ENCODE data around the gene NUBPL.
"Not testable (repeated sequence)": the region's sequence is repeated elsewhere in the genome, so short reads cannot be mapped to it uniquely, and the experiment has no call there.

NUBPL gene

DNA sequence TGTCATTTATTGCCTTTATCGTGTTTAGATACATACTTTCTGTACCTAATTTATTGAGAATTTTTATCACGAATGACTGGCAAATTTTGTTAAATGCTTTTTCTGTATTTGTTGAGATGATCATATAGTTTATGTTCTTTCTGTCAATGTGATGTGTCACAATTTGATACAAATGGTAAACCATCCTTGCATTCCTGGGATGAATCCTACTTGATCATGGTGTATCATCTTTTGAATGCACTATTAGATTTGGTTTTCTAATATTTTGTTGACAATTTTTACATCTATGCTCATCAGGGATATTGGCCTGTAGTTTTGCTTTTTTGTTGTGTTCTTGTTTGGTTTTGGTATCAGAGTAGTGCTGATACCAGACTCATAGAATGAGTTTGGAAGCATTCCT lies 185.1 kb downstream of the NUBPL start:
- H3K27ac ChIP-seq (ENCODE audit: low read depth, low read length): no peak overlapping the region
- WGBS: 92% methylated on average over 1 of the region's 2 CpGs

GRCh38 chr14:31749275-31749674 lies 188.1 kb downstream of the NUBPL start:
- no peaks in the 10 kb centered on the region for H3K4me1 ChIP-seq (ENCODE audit: insufficient read depth, low read length)
- 70% methylated on average over 2 of the region's 3 CpGs for WGBS
- no peaks in the 10 kb centered on the region for H3K36me3 ChIP-seq (ENCODE audit: insufficient read depth, low read length)
- peaks cover 20% of the 10 kb centered on the region; the same call in 1 of the 2 replicates for H3K9me3 ChIP-seq (ENCODE audit: insufficient read depth, low read depth, low read length)
- H3K4me3 ChIP-seq (ENCODE audit: low read length): no peak overlapping the region
- no peak overlapping the region for H3K9ac ChIP-seq (ENCODE audit: low read depth, low read length)
- no peaks in the 10 kb centered on the region for H3K27me3 ChIP-seq (ENCODE audit: insufficient read depth, low read length)
- H3K27ac ChIP-seq (ENCODE audit: low read depth, low read length): no peak overlapping the region

More for the DNA sequence above, 185.1 kb downstream of the NUBPL start:
- Histone ChIP-seq H3K9me3 (ENCODE audit: insufficient read depth, low read depth, low read length) (peaks cover 20% of the 10 kb centered on the region; the same call in 1 of the 2 replicates), H3K9ac (ENCODE audit: low read depth, low read length) (no peak overlapping the region), H3K36me3 (ENCODE audit: insufficient read depth, low read length) (no peaks in the 10 kb centered on the region), H3K4me3 (ENCODE audit: low read length) (no peak overlapping the region), H3K27me3 (ENCODE audit: insufficient read depth, low read length) (no peaks in the 10 kb centered on the region), H3K4me1 (ENCODE audit: insufficient read depth, low read length) (no peaks in the 10 kb centered on the region)

DNA sequence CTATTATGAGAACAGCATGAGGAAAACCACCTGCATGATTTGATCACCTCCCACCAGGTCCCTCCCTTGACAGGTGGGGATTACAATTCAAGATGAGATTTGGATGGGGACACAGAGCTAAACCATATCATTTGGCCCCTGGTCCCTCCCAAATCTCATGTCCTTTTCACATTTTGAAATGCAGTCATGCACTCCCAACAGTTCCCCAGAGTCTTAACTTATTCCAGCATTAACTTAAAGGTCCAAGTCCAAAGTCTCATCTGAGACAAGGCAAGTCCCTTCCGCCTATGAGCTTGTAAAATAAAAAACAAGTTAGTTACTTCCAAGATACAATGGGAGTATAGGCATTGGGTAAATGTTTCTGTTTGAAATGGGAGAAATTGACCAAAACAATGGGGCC lies 189.8 kb downstream of the NUBPL start:
- H3K36me3 ChIP-seq (ENCODE audit: insufficient read depth, low read length); H3K27ac ChIP-seq (ENCODE audit: low read depth, low read length); H3K9ac ChIP-seq (ENCODE audit: low read depth, low read length); H3K4me1 ChIP-seq (ENCODE audit: insufficient read depth, low read length); H3K4me3 ChIP-seq (ENCODE audit: low read length); H3K27me3 ChIP-seq (ENCODE audit: insufficient read depth, low read length): not testable (repeated sequence)
- WGBS: 91% methylated on average over 1 of the region's 1 CpG
- peaks cover 20% of the 10 kb centered on the region; the same call in 1 of the 2 replicates for H3K9me3 ChIP-seq (ENCODE audit: insufficient read depth, low read depth, low read length)

- Histone ChIP-seq H3K36me3 (ENCODE audit: insufficient read depth, low read length) (no peaks in the 10 kb centered on the region), H3K9ac (ENCODE audit: low read depth, low read length) (no peak overlapping the region), H3K27ac (ENCODE audit: low read depth, low read length) (no peak overlapping the region), H3K4me1 (ENCODE audit: insufficient read depth, low read length) (no peaks in the 10 kb centered on the region), H3K27me3 (ENCODE audit: insufficient read depth, low read length) (no peaks in the 10 kb centered on the region), H3K4me3 (ENCODE audit: low read length) (no peak overlapping the region), H3K9me3 (ENCODE audit: insufficient read depth, low read depth, low read length) (peaks cover 13% of the 10 kb centered on the region; the same call in 1 of the 2 replicates)
- 98% methylated on average over 4 of the region's 4 CpGs for WGBS
Measured at GRCh38 chr14:31752867-31753661, 191.9 kb downstream of the NUBPL start.

DNA sequence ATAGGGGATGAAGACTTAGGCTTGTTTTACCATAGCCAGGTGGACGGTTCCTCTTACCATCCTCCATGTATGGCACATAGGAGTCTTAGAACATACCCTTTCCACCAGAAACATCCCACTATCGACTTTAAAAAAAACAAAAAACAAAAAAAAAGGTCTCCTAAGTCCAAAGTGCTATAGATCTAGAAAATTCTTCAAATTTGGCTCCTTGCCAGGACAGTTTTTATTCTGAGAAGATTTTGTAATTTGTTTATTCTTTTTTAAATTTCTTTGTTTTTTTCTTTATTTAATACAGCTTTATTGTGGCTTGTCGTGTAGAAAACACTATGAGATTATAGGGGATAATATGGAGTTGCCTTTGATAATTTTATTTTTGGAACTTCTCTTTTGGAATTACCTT lies 197.7 kb downstream of the NUBPL start:
- WGBS: 57% methylated on average over 3 of the region's 3 CpGs
- no peak overlapping the region for H3K27ac ChIP-seq (ENCODE audit: low read depth, low read length)
- no peaks in the 10 kb centered on the region for H3K36me3 ChIP-seq (ENCODE audit: insufficient read depth, low read length)
- H3K27me3 ChIP-seq (ENCODE audit: insufficient read depth, low read length): no peaks in the 10 kb centered on the region
- no peak overlapping the region for H3K9ac ChIP-seq (ENCODE audit: low read depth, low read length)
- H3K9me3 ChIP-seq (ENCODE audit: insufficient read depth, low read depth, low read length): no peaks in the 10 kb centered on the region
- H3K4me3 ChIP-seq (ENCODE audit: low read length): no peak overlapping the region
- no peaks in the 10 kb centered on the region for H3K4me1 ChIP-seq (ENCODE audit: insufficient read depth, low read length)

GRCh38 chr14:31760277-31760676 lies 199.1 kb downstream of the NUBPL start:
- no peak overlapping the region for H3K4me3 ChIP-seq (ENCODE audit: low read length)
- WGBS: 45% methylated on average over 2 of the region's 3 CpGs
- H3K4me1 ChIP-seq (ENCODE audit: insufficient read depth, low read length): no peaks in the 10 kb centered on the region
- no peaks in the 10 kb centered on the region for H3K36me3 ChIP-seq (ENCODE audit: insufficient read depth, low read length)
- no peak overlapping the region for H3K9ac ChIP-seq (ENCODE audit: low read depth, low read length)
- no peaks in the 10 kb centered on the region for H3K27me3 ChIP-seq (ENCODE audit: insufficient read depth, low read length)
- H3K27ac ChIP-seq (ENCODE audit: low read depth, low read length): no peak overlapping the region
- no peaks in the 10 kb centered on the region for H3K9me3 ChIP-seq (ENCODE audit: insufficient read depth, low read depth, low read length)

DNA sequence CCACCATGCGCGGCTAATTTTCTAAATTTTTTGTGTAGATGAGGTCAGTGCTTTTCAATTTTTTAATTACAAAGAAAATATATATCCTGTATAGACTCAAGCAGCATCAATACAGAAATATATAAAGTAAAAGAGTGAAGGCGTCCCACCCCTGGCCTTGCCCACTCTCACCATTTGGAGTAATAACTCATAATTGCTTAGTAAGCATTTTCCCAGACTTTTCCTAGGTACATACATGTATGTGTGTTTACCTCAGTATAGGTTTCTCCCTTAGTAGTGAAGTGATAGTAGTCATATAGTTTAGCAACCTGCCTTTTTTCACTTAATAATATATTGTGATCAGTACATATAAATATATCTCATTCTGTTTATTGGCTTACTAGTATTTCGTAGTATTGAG lies 200.1 kb downstream of the NUBPL start:
- Histone ChIP-seq H3K9me3 (ENCODE audit: insufficient read depth, low read depth, low read length) (no peaks in the 10 kb centered on the region), H3K9ac (ENCODE audit: low read depth, low read length) (no peak overlapping the region), H3K4me3 (ENCODE audit: low read length) (no peak overlapping the region), H3K4me1 (ENCODE audit: insufficient read depth, low read length) (no peaks in the 10 kb centered on the region), H3K36me3 (ENCODE audit: insufficient read depth, low read length) (no peaks in the 10 kb centered on the region), H3K27ac (ENCODE audit: low read depth, low read length) (no peak overlapping the region), H3K27me3 (ENCODE audit: insufficient read depth, low read length) (no peaks in the 10 kb centered on the region)
- WGBS: no CpG with 5 or more reads among the region's 4 CpGs

GRCh38 chr14:31763041-31763440 lies 201.8 kb downstream of the NUBPL start:
- WGBS: 91% methylated on average over 1 of the region's 1 CpG
- no peaks in the 10 kb centered on the region for H3K4me1 ChIP-seq (ENCODE audit: insufficient read depth, low read length)

DNA sequence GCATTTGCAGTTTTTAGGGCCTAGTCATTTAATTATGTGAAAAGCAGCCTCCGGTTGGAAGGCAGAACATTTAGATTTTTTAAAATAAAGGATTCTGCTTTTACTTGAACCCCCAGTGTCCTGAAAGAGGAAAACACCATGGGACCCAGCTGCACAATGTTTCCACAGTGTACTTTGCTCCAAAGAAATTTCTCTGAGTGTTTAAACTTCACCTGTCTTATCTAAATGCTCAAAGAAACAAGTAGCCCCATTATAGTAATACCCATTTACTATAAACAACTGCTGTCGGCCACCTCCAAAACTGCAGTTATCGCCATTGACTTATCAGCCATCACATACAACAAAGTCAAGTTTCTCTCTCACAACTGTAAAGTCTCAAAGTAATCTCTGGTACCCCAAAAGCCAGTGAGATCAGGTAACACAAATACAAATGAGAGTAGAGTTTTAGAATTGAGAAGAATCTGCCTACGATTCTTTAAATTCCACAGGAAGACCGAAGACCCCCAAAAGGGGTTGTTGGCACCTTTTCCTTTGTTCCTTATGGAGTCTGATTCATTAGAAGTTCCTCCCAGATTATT lies 205.2 kb downstream of the NUBPL start:
- no peaks in the 10 kb centered on the region for H3K4me1 ChIP-seq (ENCODE audit: insufficient read depth, low read length)
- no peaks in the 10 kb centered on the region for H3K27me3 ChIP-seq (ENCODE audit: insufficient read depth, low read length)
- H3K36me3 ChIP-seq (ENCODE audit: insufficient read depth, low read length): no peaks in the 10 kb centered on the region
- 93% methylated on average over 5 of the region's 5 CpGs for WGBS
- H3K4me3 ChIP-seq (ENCODE audit: low read length): no peak overlapping the region
- H3K9ac ChIP-seq (ENCODE audit: low read depth, low read length): no peak overlapping the region
- no peaks in the 10 kb centered on the region for H3K9me3 ChIP-seq (ENCODE audit: insufficient read depth, low read depth, low read length)
- H3K27ac ChIP-seq (ENCODE audit: low read depth, low read length): no peak overlapping the region

More at GRCh38 chr14:31763041-31763440, 201.8 kb downstream of the NUBPL start:
- H3K27ac ChIP-seq (ENCODE audit: low read depth, low read length): no peak overlapping the region
- H3K36me3 ChIP-seq (ENCODE audit: insufficient read depth, low read length): no peaks in the 10 kb centered on the region
- H3K9ac ChIP-seq (ENCODE audit: low read depth, low read length): no peak overlapping the region
- H3K27me3 ChIP-seq (ENCODE audit: insufficient read depth, low read length): no peaks in the 10 kb centered on the region
- no peaks in the 10 kb centered on the region for H3K9me3 ChIP-seq (ENCODE audit: insufficient read depth, low read depth, low read length)
- H3K4me3 ChIP-seq (ENCODE audit: low read length): no peak overlapping the region

DNA sequence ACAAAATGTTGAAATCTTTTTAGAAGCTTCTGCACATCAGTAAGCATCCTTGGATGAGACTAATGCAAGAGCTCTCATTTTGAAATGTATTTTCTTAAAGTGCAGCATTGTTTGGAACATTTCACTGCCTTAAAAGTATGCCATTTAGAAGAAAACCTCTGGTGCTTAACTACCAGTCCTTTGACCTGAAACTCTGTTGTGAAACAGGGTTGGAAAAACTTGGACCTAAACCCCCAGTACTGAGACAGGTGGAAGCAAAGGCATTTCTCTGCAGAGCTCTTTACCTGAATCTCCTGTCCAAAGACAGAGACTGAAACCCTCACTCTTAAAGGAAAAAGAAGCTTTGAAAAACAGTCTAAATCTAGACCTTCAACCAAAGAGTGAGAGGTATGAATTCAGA lies 207.2 kb downstream of the NUBPL start:
- Histone ChIP-seq H3K4me3 (ENCODE audit: low read length) (no peak overlapping the region), H3K9me3 (ENCODE audit: insufficient read depth, low read depth, low read length) (no peaks in the 10 kb centered on the region), H3K9ac (ENCODE audit: low read depth, low read length) (no peak overlapping the region), H3K36me3 (ENCODE audit: insufficient read depth, low read length) (no peaks in the 10 kb centered on the region), H3K27ac (ENCODE audit: low read depth, low read length) (no peak overlapping the region), H3K27me3 (ENCODE audit: insufficient read depth, low read length) (no peaks in the 10 kb centered on the region), H3K4me1 (ENCODE audit: insufficient read depth, low read length) (no peaks in the 10 kb centered on the region)

GRCh38 chr14:31770271-31770670 lies 209.1 kb downstream of the NUBPL start:
- no peaks in the 10 kb centered on the region for H3K4me1 ChIP-seq (ENCODE audit: insufficient read depth, low read length)
- H3K27ac ChIP-seq (ENCODE audit: low read depth, low read length): no peak overlapping the region
- 95% methylated on average over 4 of the region's 4 CpGs for WGBS
- H3K4me3 ChIP-seq (ENCODE audit: low read length): no peak overlapping the region
- H3K27me3 ChIP-seq (ENCODE audit: insufficient read depth, low read length): no peaks in the 10 kb centered on the region
- no peak overlapping the region for H3K9ac ChIP-seq (ENCODE audit: low read depth, low read length)
- H3K36me3 ChIP-seq (ENCODE audit: insufficient read depth, low read length): no peaks in the 10 kb centered on the region
- no peaks in the 10 kb centered on the region for H3K9me3 ChIP-seq (ENCODE audit: insufficient read depth, low read depth, low read length)

Measured in HUES64 (cell line).